Urothelium cell line (cell line): ENCODE measurements around the gene EIPR1.

ENCODE experiments used
- DNase-seq: peaks from one replicate; pipeline ENCODE4 v3.0.0; 2011; ENCODE audit warnings: low spot score, mixed read lengths
- FAIRE-seq: peaks from 2 replicates; lab custom pipeline; 2011; peaks lifted over from hg19 to GRCh38; lab: Jason Lieb, UNC

Gene EIPR1

GRCh38 chr2:3377612-3378432, at the start of gene EIPR1:
Gene EIPR1 (minus strand): TSS chr2:3377818. CDS start chr2:3377689, 129 bp downstream.
- DNase-seq: peak; percentile 91
- no peak for FAIRE-seq

DNA sequence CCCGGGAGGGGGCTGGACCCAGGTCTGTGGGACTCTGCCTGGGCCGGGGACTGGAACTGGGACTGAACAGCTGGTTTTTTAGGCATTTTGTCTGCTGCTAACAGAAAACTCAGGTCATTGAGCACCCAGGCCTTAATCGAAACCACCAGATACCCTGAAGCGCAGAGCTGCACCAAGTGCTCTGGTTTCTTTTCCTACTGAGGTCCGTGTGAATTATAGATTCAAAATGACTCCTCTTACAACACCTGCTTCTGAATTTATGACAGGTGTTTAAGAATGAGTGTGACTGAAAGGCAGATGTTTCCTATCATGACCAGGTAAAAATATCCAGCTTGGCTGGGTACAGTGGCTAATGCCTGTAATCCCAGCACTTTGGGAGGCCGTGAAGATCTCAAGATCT, 49.7 kb upstream of the EIPR1 start:
- no peak for FAIRE-seq
- DNase-seq: no peak

DNA sequence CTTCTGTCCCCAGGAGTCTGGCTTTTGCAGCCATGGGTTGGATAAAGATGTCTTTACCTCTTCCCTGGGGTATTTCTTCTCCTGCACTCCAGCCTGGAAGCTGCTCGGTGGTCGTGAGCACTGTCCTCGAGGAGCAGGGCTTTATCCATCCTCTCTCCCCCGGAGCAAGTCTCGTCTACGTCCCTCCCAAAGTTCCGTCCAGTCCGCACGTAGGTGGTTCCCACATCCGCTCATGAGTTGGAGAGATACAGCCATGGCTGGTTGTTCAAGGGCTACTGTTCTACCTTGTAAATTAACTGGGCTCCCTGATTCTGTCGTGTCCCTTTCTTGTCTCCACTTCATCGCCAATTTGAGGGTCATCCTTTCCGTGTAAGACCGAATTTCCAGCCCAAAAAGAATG, 49.0 kb upstream of the EIPR1 start:
- DNase-seq: no peak
- FAIRE-seq: no peak

DNA sequence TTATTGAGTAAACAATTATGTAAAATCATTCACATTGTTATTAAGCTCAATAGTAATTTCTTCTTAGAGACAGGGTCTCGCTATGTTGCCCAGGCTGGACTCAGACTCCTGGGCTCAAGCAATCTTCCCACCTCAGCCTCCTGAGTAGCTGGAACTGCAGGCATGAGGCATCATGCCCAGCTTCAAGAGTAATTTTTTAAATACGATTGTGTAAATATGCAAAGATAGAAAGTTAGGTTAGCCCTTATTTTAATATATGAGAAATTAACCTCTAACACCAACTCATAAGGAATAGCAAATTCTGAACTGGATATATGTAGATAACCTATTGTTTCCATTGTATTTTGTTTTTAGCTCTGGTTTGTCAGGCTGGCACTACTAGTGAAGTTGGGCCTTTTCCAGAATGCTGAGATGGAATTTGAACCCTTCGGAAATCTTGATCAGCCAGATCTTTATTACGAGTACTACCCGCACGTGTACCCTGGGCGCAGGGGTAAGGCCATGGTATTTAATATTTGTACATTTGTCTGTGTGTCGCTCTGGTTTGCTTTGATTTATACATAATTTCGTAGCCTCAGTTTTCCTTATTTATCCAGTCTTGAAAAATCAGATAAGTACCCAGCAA, 46.7 kb upstream of the EIPR1 start:
- no peak for DNase-seq
- no peak for FAIRE-seq

DNA sequence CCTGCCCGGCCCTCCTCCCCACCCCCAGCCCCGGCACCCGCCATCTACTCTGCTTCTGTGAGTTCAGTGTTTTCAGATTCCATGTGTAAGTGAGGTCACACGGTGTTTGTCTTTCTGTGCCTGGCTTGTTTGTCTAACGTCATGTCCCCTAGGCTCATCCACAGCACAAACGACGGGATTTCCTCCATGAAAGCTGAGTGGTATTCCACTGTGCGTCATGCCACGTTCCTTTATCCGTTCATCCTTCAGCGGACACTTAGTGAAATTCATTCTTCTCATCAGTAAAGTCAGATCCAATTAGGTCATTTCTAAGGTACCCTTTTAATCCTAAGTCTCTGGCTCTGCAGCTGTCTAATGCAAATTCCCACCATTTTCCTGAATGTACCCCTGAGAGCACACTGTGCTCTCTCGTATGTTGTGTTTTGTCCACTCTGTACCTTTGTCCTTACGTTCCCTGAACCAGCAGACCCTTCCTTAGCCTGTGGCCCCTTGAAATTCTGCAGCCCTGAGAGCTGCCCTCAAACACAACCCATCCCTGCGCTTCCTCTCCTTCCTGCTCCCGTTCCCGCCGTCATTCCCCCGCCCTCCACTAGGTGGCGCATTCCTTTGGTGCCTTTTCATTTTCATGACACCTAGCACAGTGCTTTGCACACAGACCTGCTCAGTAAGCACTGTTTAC, 46.0 kb upstream of the EIPR1 start:
- DNase-seq (peak; percentile 59), FAIRE-seq (no peak)

DNA sequence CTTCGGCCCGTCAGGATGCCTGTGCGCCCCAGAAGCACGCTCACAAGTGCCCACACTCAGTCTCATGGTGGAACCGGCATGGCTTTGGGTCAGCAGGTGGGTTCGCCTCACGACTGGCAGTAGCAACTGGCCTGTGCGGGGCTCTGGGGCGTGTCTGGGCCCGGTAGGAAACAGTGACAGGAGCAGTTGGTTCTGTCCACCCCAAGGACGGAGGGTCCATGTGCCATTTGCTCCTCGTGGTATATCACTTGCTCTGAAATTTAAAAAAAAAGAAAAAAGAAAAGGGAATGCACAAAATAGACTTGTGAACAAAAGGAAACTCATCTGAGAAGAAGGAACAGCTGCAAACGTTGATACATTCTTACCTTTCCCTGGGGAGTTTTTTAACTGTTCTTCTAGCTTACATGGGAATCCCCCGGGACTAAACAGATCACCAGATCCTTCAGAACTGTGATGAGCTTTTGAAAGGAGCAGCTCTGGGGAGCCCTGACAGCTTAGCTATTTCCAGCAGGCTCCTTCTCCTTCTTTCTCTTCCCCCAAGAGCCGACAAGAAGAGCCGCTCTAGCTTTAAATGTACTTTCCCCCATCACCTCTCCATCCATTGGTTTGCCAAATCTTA, 44.7 kb upstream of the EIPR1 start:
- no peak for DNase-seq
- no peak for FAIRE-seq

DNA sequence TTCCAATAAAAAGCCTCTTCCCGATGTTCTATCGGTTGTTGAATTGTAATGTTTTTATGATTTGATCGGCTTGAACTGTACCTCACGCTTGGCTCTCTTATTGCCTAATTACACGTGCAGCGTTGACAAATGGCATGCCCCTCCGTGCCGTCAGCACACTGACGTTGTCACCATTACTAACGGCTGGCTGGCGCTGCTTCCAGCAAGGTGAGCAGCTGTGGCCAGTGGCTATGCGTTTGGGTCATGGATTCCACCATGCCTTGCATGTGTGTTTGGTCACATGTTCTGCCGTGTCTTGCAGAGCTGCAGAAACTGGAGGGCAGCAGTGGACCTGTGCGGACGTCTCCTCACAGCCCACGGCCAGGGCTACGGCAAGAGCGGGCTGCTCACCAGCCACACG, 44.0 kb upstream of the EIPR1 start:
- FAIRE-seq (no peak), DNase-seq (no peak)

GRCh38 chr2:3420769-3421397, 43.3 kb upstream of the EIPR1 start:
- FAIRE-seq (no peak), DNase-seq (no peak)

DNA sequence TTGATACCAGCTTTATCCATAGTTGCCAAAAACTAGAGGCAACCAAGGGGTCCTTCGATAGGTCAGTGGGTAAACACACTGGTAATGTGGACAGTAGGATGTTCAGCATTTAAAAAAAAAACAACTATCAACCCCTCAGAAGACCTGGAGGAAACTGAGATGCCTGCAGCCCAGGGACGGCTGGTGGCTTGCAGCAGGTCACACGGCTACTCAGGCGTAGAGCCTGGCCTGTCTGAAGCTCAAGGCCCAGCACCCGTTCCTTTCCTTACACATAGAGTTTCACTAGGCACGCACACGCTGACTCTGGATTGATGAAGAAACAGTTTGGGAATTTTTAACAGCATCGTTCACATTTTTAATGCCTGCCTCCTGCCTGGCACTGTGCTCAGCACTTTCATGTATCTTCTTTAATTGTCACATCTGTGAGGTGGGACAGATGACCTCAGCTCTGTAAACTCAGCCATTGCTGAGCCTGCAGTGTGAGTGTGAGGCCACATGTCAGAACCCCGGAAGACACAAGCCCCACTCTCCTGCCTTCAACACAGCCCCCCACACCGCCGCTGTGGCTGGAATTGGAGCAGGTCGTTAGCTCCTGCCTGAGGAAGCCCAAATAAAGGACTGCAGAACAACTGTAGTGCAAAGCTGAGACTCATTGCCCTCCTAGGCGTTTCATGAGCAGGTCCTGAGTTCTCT, 42.6 kb upstream of the EIPR1 start:
- FAIRE-seq (no peak), DNase-seq (no peak)

DNA sequence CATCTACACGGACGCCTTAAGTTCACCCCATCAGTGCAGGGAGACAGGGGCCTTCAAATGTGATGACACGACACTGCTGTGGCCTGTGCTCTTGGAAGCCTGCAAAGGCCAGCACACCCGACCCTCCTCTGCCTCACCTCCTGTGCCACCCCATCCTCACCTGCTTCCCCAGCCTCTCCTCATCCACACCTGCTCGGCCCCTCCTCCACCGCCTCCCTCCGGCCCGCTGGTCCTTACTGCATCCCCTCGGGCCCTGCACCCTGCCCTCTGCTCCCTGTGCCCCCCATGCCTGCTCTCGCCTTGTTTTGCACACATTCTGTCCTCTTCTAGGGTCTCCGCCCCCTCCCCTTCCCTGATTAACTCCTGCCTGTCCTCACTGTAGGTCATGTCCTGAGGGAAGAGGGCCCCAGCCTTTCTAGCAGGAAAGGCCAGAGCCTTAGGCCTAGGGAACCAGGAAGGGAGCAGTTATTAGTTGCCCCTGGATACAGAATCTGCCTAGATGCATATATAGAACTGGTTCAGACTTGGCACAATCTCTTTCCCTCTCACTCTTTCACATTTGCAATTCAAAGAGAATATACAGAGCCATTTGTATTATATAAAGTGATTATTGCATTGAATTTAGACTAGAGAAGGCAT, 41.3 kb upstream of the EIPR1 start:
- no peak for FAIRE-seq

DNA sequence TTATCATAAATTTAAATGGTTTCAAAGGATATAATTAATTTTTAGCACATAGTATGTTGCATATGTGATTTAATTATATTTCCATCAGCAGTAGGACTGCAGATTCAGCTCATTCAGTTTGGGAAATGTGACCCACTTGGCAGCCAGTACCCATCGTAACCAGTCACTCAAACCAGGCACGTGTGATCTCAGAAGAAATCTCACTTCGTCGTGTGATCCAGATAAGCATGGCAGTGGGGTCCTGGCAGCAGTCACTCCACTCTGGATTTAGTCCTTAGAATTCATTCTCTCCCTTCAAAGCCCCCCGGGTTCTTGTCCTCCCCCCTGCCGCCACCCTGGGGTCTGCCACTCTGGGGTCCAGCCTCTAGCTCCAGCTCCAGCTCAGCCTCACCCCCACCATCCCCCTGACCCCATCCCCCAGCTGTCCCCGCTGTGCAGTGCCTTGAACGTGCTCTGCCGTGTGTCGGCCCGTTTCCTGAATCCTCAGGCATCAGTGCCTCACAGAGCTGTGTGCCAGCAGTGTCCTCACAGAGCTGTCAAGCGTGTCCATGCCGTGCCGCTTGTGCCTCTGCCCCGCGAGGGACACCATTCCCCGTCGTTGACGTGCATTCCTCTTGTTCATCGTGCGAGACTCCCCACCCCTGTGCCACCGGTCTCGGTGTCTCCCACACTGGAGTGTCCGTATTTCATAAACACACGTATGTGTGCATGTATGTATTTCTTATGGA, 36.7 kb upstream of the EIPR1 start:
- FAIRE-seq (no peak), DNase-seq (no peak)

More for the DNA sequence above, 41.3 kb upstream of the EIPR1 start:
- no peak for DNase-seq

DNA sequence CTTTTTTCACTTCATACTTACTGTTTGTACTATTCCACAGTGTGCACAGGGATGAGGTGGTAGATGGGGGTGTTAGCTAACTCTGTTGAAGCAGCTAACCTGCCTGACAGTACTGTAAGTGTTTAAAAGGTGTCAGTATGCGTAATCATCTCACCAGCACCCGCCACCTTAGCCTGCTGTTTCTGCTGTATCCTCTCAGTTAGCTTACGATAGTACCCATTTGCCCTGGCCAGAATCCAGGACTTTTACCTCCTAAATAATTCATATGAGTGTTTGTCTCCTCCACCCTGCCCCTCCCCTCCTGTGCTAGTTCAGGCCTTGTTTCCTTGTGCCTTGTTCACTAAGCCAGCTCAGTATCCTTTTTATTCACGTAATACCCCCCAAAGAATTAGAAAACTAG, 36.1 kb upstream of the EIPR1 start:
- no peak for FAIRE-seq

GRCh38 chr2:3411103-3411502, 33.5 kb upstream of the EIPR1 start:
- FAIRE-seq: no peak
- no peak for DNase-seq

More for the DNA sequence above, 36.1 kb upstream of the EIPR1 start:
- DNase-seq: no peak

- no peak for FAIRE-seq
- no peak for DNase-seq
Observed at GRCh38 chr2:3409627-3410170, 32.1 kb upstream of the EIPR1 start.

- DNase-seq (no peak), FAIRE-seq (no peak)
Observed at GRCh38 chr2:3408781-3409180, 31.2 kb upstream of the EIPR1 start.

DNA sequence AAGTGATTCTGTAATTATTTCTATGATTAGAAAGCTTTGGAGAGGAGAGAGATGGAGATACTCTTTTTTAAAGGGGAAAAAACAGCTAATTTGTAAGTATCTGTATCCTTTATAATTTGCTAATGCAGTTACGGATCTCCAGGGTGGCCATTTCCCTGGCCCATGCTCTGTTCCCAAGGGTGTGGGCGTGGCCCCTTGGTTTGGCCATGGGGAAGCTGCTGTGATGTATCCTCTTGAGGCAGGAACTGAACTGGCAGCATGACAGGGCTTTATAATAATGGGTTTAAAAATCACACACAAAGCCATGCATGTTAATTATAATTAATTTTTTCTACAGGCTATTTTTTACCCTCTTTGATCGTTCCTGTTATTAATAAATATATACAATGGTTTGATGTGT, 28.9 kb upstream of the EIPR1 start:
- no peak for FAIRE-seq
- no peak for DNase-seq

GRCh38 chr2:3405876-3406275, 28.3 kb upstream of the EIPR1 start:
- no peak for DNase-seq
- FAIRE-seq: no peak

GRCh38 chr2:3405307-3405706, 27.7 kb upstream of the EIPR1 start:
- no peak for FAIRE-seq
- DNase-seq: no peak

DNA sequence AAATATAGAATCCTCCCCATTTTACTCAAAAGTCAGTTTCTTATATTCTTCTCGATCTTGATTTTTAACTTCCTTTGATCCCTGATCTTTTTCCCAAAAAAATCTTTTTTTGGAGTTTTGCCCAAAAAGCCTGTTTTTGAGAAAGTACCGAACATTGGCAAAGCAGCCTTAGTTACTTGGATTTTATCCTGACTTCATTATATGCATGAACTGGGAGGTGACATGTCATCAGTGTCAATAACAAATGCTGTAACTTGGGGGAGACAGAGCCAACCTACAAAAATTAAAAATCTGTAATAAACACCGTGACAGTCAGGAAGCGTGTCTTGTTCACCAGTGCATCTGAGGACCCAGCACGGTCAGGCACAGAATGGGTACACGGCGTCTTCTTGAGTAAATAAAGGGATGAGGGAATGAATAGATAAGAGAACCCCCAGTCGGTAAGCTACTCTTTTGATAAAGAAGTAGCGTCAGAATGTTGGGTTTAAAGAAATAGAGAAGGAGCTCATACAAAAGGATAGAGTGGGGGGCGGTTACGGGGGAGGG, 26.8 kb upstream of the EIPR1 start:
- DNase-seq: no peak
- FAIRE-seq: no peak
